AG04450 (cell line): ENCODE results near the gene PCDHGB7. TPM values are rescaled to one million over a fixed set of nuclear protein-coding genes. Genes with fewer than 3 reads are reported as not detected.
"Not testable (repeated sequence)": the region's sequence is repeated elsewhere in the genome, so short reads cannot be mapped to it uniquely, and the experiment has no call there.

Experiments
- CTCF ChIA-PET: fragments of 300-600, 350-600 bp; formaldehyde crosslinking; extraction: SDS; loops from one replicate; lab custom pipeline; 2022; ENCODE audit warnings: antibody characterized with exemption, inconsistent platforms; lab: Charles Lee
- POLR2A ChIA-PET: fragments of 350-600 bp; formaldehyde crosslinking; extraction: SDS; loops from one replicate; lab custom pipeline; 2021; ENCODE audit warnings: antibody characterized with exemption, inconsistent platforms; lab: Yijun Ruan, JAX
- DNase-seq: peaks from one replicate; pipeline ENCODE4 v3.0.0-alpha.2; 2011; ENCODE audit warnings: low read depth, low spot score
- H3K27ac ChIP-seq: one replicate; pipeline ENCODE4 v1.5.1; 2012; ENCODE audit warnings: low read depth, low read length, control low read depth
- H3K27me3 ChIP-seq: one replicate; pipeline ENCODE4 v1.6.0; 2012; ENCODE audit warnings: low read length; ENCODE audit not compliant: control insufficient read depth, insufficient read depth
- H3K4me3 ChIP-seq: 2 replicates; pipeline ENCODE4 v1.5.1; 2011; ENCODE audit warnings: mild to moderate bottlenecking, low read depth, low read length, control low read depth
- H3K9me3 ChIP-seq: 2 replicates; pipeline ENCODE4 v1.5.1; 2012; ENCODE audit warnings: low read length; ENCODE audit not compliant: control insufficient read depth, insufficient read depth
- polyA plus RNA-seq: library from polyadenylated mRNA; depleted of rRNA; stranded (reverse); fragments of >200 nt; gene quantifications from 2 replicates; pipeline ENCODE4 v1.2.3, GENCODE V29; 2011
- TF ChIP-seq, protein P1 (sequence below): IDR thresholded peaks from 2 replicates; pipeline ENCODE4 v1.5.1; 2011; ENCODE audit warnings: low read depth, low read length, control low read depth, inconsistent platforms

Gene PCDHGB7
- polyA plus RNA-seq, 1 experiment = 17.0 TPM

- DNase-seq, H3K27me3 ChIP-seq, H3K27ac ChIP-seq, POLR2A ChIA-PET: not testable (repeated sequence)
- CTCF ChIA-PET = interaction anchor here (0.9 to 4.7 kb wide), 7 partner anchors 9 to 159 kb away, joined by 3 to 54 read pairs (median 4); partner anchors contain the start of genes PCDHGB3 and PCDHGB7
- H3K4me3 ChIP-seq = peak within 1 kb of the TSS; percentile 35
- peaks cover 63% of the 10 kb centered on the region for H3K9me3 ChIP-seq
- TF ChIP-seq, protein P1, sequence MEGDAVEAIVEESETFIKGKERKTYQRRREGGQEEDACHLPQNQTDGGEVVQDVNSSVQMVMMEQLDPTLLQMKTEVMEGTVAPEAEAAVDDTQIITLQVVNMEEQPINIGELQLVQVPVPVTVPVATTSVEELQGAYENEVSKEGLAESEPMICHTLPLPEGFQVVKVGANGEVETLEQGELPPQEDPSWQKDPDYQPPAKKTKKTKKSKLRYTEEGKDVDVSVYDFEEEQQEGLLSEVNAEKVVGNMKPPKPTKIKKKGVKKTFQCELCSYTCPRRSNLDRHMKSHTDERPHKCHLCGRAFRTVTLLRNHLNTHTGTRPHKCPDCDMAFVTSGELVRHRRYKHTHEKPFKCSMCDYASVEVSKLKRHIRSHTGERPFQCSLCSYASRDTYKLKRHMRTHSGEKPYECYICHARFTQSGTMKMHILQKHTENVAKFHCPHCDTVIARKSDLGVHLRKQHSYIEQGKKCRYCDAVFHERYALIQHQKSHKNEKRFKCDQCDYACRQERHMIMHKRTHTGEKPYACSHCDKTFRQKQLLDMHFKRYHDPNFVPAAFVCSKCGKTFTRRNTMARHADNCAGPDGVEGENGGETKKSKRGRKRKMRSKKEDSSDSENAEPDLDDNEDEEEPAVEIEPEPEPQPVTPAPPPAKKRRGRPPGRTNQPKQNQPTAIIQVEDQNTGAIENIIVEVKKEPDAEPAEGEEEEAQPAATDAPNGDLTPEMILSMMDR = peak; percentile 51
Observed at GRCh38 chr5:141407790-141408505, 9.5 kb upstream of the PCDHGB7 start, which contains the start of gene PCDHGB6. TSS of gene PCDHGB6 (plus strand) at chr5:141408021. CDS start at chr5:141408203, 182 bp downstream.

- peaks cover 63% of the 10 kb centered on the region for H3K9me3 ChIP-seq
- no peak overlapping the region for H3K4me3 ChIP-seq
- H3K27ac ChIP-seq = no peak overlapping the region
- no peaks in the 10 kb centered on the region for H3K27me3 ChIP-seq
- POLR2A ChIA-PET = no interaction called here
- TF ChIP-seq, protein P1 = no peak
- CTCF ChIA-PET = interaction anchor here (0.7 to 5.0 kb wide), 2 partner anchors 11 to 149 kb away, joined by 5 to 178 read pairs; partner anchors contain the start of gene PCDHGA11
- DNase-seq = no peak
Observed at GRCh38 chr5:141409598-141410306, 7.7 kb upstream of the PCDHGB7 start.

DNA sequence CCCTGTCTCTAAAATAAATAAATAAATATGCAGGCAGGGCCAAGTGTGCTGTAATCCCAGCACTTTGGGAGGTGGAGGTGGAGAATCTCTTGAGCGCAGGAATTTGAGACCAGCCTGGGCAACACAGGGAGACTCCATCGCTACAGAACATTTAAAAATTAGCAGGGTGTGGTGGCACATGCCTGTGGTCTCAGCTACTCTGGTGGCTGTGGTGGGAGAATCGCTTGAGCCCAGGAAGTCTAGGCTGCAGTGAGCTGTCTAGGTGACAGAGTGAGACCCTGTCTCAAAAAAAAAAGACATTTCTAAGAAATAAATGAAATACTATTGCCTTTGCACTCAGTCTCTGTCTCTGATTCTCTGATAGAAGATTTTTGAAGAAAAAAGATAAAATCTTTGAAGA is 5.9 kb upstream of the PCDHGB7 start:
- no peaks in the 10 kb centered on the region for H3K27me3 ChIP-seq
- TF ChIP-seq, protein P1 = no peak
- POLR2A ChIA-PET = interaction anchor here (0.7 kb wide), 1 partner anchor 698 kb away, joined by 3 read pairs; no protein-coding TSS in a partner anchor
- no peak overlapping the region for H3K4me3 ChIP-seq
- H3K9me3 ChIP-seq = peaks cover 58% of the 10 kb centered on the region
- CTCF ChIA-PET = interaction anchor here (0.6 to 5.0 kb wide), 5 partner anchors 22 to 152 kb away, joined by 4 to 178 read pairs (median 9); partner anchors contain the start of genes PCDHGA1 and PCDHGB3
- H3K27ac ChIP-seq = no peak overlapping the region
- no peak for DNase-seq

- Histone ChIP-seq H3K27me3 (no peaks in the 10 kb centered on the region), H3K4me3 (peak within 1 kb of the TSS; percentile 58), H3K27ac (peak within 1 kb of the TSS; percentile 52), H3K9me3 (peaks cover 62% of the 10 kb centered on the region)
- ChIA-PET POLR2A (interaction anchor here (0.9 to 1.8 kb wide), 3 partner anchors 112 to 151 kb away, joined by 3 to 5 read pairs (median 4); no protein-coding TSS in a partner anchor), CTCF (interaction anchor here (0.7 to 5.0 kb wide), 33 partner anchors 8 to 178 kb away, joined by 3 to 178 read pairs (median 4); partner anchors contain the start of genes PCDHGA1, PCDHGA11, PCDHGA12 and PCDHGA4)
- DNase-seq = no peak
- TF ChIP-seq, protein P1 = peak; percentile 77
Observed at GRCh38 chr5:141412854-141413539, 4.5 kb upstream of the PCDHGB7 start, which contains the start of gene PCDHGA10. TSS of gene PCDHGA10 (plus strand) at chr5:141412987. CDS start at chr5:141413176, 189 bp downstream.
